H1 (cell line): ENCODE data around the gene STAMBP. TPM values are rescaled to one million over a fixed set of nuclear protein-coding genes. Genes with fewer than 3 reads are reported as not detected.

Experiments
- CTCF ChIA-PET: fragments of 300-600 bp; sonication (Branson Sonifier 250); formaldehyde crosslinking; loops from one replicate; lab custom pipeline; 2021; ENCODE audit not compliant: partially characterized antibody; lab: Charles Lee
- POLR2A ChIA-PET: fragments of 300-600 bp; sonication (Branson Sonifier 250); formaldehyde crosslinking; loops from one replicate; lab custom pipeline; 2021; ENCODE audit warnings: inconsistent platforms; ENCODE audit not compliant: partially characterized antibody; lab: Charles Lee
- DNase-seq, 2 experiments: peaks; one replicate each; pipeline versions ENCODE4 v3.0.0 to v3.0.0-alpha.2; 2010 to 2022; ENCODE audit warnings: low spot score in 2 of 2, low read depth in 1 of 2, mixed read lengths in 1 of 2
- FAIRE-seq: peaks from 2 replicates; lab custom pipeline; 2011; peaks lifted over from hg19 to GRCh38; lab: Jason Lieb, UNC
- H2AFZ ChIP-seq: 2 replicates; pipeline ENCODE4 v1.8.1; 2012; ENCODE audit warnings: low read length, inconsistent platforms
- H2AK5ac ChIP-seq: 2 replicates; pipeline ENCODE4 v1.6.1; 2013; ENCODE audit warnings: low read depth, low read length
- H2BK120ac ChIP-seq: replicated peaks from 2 replicates; pipeline ENCODE3; 2013; ENCODE audit warnings: low read depth, low read length, inconsistent platforms
- H2BK12ac ChIP-seq: 2 replicates; pipeline ENCODE4 v1.6.1; 2013; ENCODE audit warnings: low read depth, low read length
- H2BK15ac ChIP-seq: 2 replicates; pipeline ENCODE4 v1.6.1; 2013; ENCODE audit warnings: low read length
- H2BK20ac ChIP-seq: 2 replicates; pipeline ENCODE4 v1.6.1; 2013; ENCODE audit warnings: low read length
- H2BK5ac ChIP-seq: 2 replicates; pipeline ENCODE4 v1.6.1; 2013; ENCODE audit warnings: low read depth, low read length
- H3K14ac ChIP-seq: 2 replicates; pipeline ENCODE4 v1.6.1; 2013; ENCODE audit warnings: inconsistent platforms; ENCODE audit not compliant: insufficient read length
- H3K18ac ChIP-seq: 2 replicates; pipeline ENCODE4 v1.6.1; 2013; ENCODE audit warnings: low read length; ENCODE audit errors: extremely low read depth
- H3K23ac ChIP-seq: 2 replicates; pipeline ENCODE4 v1.6.1; 2013; ENCODE audit warnings: inconsistent platforms; ENCODE audit not compliant: insufficient read length
- H3K23me2 ChIP-seq: 2 replicates; pipeline ENCODE4 v1.6.1; 2013; ENCODE audit warnings: low read depth, low read length
- H3K27ac ChIP-seq: 2 replicates; pipeline ENCODE4 v1.6.1; 2011; ENCODE audit warnings: low read depth, low read length, inconsistent platforms
- H3K27me3 ChIP-seq, 4 experiments: replicated peaks in 1 of 4; 1 replicate in 1 of 4; 2 replicates in 3 of 4; pipeline versions ENCODE4 v1.6.1 to v1.8.1; 2011 to 2013; ENCODE audit warnings: low read length in 3 of 4, mild to moderate bottlenecking in 3 of 4, inconsistent platforms in 2 of 4, mixed read lengths in 2 of 4, moderate library complexity in 1 of 4; ENCODE audit not compliant: control insufficient read depth in 3 of 4, insufficient read depth in 3 of 4; ENCODE audit errors: extremely low read depth in 1 of 4
- H3K36me3 ChIP-seq, 4 experiments: 2 replicates each; pipeline versions ENCODE4 v1.6.1 to v1.8.1; 2011 to 2013; ENCODE audit warnings: mild to moderate bottlenecking in 4 of 4, low read length in 3 of 4, moderate library complexity in 2 of 4, control low read depth in 1 of 4, inconsistent platforms in 1 of 4; ENCODE audit not compliant: insufficient read depth in 4 of 4, control insufficient read depth in 2 of 4
- H3K4ac ChIP-seq: replicated peaks from 2 replicates; pipeline ENCODE3; 2013; ENCODE audit warnings: low read length, low read depth, mixed read lengths, inconsistent platforms; ENCODE audit not compliant: insufficient read length
- H3K4me1 ChIP-seq, 4 experiments: replicated peaks in 1 of 4; 1 replicate in 1 of 4; 2 replicates in 3 of 4; pipeline versions ENCODE4 v1.6.1 to v1.8.1; 2011 to 2013; ENCODE audit warnings: low read length in 3 of 4, inconsistent platforms in 2 of 4, mixed read lengths in 1 of 4; ENCODE audit not compliant: insufficient read depth in 4 of 4, control insufficient read depth in 3 of 4
- H3K4me2 ChIP-seq, 2 experiments: 2 replicates each; pipeline versions ENCODE4 v1.6.1 to v1.8.1; 2011 to 2013; ENCODE audit warnings: low read depth in 2 of 2, low read length in 2 of 2, control low read depth in 1 of 2, inconsistent platforms in 1 of 2, mild to moderate bottlenecking in 1 of 2; ENCODE audit not compliant: insufficient read depth in 1 of 2
- H3K4me3 ChIP-seq, 4 experiments: fragments of 200-600, 300-600 bp in 1 of 4; sonication (generic), shearing (Covaris generic), sonication (Bioruptor Twin) in 1 of 4; 2 replicates each; pipeline versions ENCODE4 v1.5.1 to v1.8.1; 2011 to 2016; ENCODE audit warnings: low read length in 4 of 4, low read depth in 3 of 4, control low read depth in 2 of 4, inconsistent platforms in 2 of 4, mild to moderate bottlenecking in 2 of 4, mixed read lengths in 1 of 4, moderate library complexity in 1 of 4; ENCODE audit not compliant: insufficient read depth in 2 of 4; ENCODE audit errors: extremely low read depth in 1 of 4
- H3K56ac ChIP-seq: replicated peaks from 2 replicates; pipeline ENCODE3; 2013; ENCODE audit warnings: low read depth, mild to moderate bottlenecking, mixed read lengths, low read length, inconsistent platforms; ENCODE audit not compliant: insufficient read length
- H3K79me1 ChIP-seq: 2 replicates; pipeline ENCODE4 v1.6.1; 2013; ENCODE audit warnings: low read depth, low read length, control low read depth
- H3K79me2 ChIP-seq, 2 experiments: 2 replicates each; pipeline versions ENCODE4 v1.6.1 to v1.8.1; 2012 to 2013; ENCODE audit warnings: low read length in 2 of 2, mild to moderate bottlenecking in 2 of 2, inconsistent platforms in 1 of 2; ENCODE audit not compliant: insufficient read depth in 2 of 2, control insufficient read depth in 1 of 2
- H3K9ac ChIP-seq, 4 experiments: replicated peaks in 1 of 4; 1 replicate in 1 of 4; 2 replicates in 3 of 4; pipeline versions ENCODE4 v1.6.1 to v1.8.1; 2011 to 2013; ENCODE audit warnings: low read depth in 3 of 4, low read length in 3 of 4, control low read depth in 2 of 4, mild to moderate bottlenecking in 2 of 4, moderate library complexity in 2 of 4, inconsistent platforms in 1 of 4; ENCODE audit errors: extremely low read depth in 1 of 4
- H3K9me3 ChIP-seq, 2 experiments: 2 replicates each; pipeline versions ENCODE4 v1.6.1 to v1.8.1; 2012 to 2013; ENCODE audit warnings: mild to moderate bottlenecking in 2 of 2, moderate library complexity in 2 of 2, control low read depth in 1 of 2, inconsistent platforms in 1 of 2, low read depth in 1 of 2, low read length in 1 of 2, mixed read lengths in 1 of 2; ENCODE audit not compliant: insufficient read depth in 2 of 2
- H4K20me1 ChIP-seq, 2 experiments: replicated peaks in 1 of 2; 2 replicates each; pipeline versions ENCODE3 to v1.8.1; 2011 to 2013; ENCODE audit warnings: inconsistent platforms in 2 of 2, low read length in 2 of 2, mild to moderate bottlenecking in 1 of 2; ENCODE audit not compliant: insufficient read depth in 2 of 2, control insufficient read depth in 1 of 2
- H4K5ac ChIP-seq: 2 replicates; pipeline ENCODE4 v1.6.1; 2013; ENCODE audit warnings: low read length, low read depth, mixed read lengths, inconsistent platforms; ENCODE audit not compliant: insufficient read length
- H4K8ac ChIP-seq: 2 replicates; pipeline ENCODE4 v1.8.0; 2013; ENCODE audit warnings: mild to moderate bottlenecking, moderate library complexity, low read length, inconsistent platforms; ENCODE audit not compliant: insufficient read depth; ENCODE audit errors: extremely low read depth
- H4K91ac ChIP-seq: replicated peaks from 2 replicates; pipeline ENCODE3; 2013; ENCODE audit warnings: low read length, mixed read lengths, inconsistent platforms; ENCODE audit not compliant: insufficient read length
- CBX8 ChIP-seq: fragments of 300-800, 300-1000 bp; sonication (generic); IDR thresholded peaks from 2 replicates; pipeline ENCODE4 v1.7.1; 2016; ENCODE audit warnings: low read depth, low read length, borderline replicate concordance
- CHD1 ChIP-seq: IDR thresholded peaks from 2 replicates; pipeline ENCODE4 v1.6.1; 2012; ENCODE audit warnings: low read depth, low read length, improper control_type of control experiment
- EP300 ChIP-seq, 2 experiments: IDR thresholded peaks; 1 replicate in 1 of 2; 2 replicates in 1 of 2; pipeline ENCODE4 v1.6.1; 2011 to 2012; ENCODE audit warnings: low read depth in 2 of 2, low read length in 2 of 2, mild to moderate bottlenecking in 2 of 2, borderline replicate concordance in 1 of 2, inconsistent platforms in 1 of 2, moderate library complexity in 1 of 2
- GABPA ChIP-seq: IDR thresholded peaks from 2 replicates; pipeline ENCODE4 v1.6.1; 2011; ENCODE audit warnings: mild to moderate bottlenecking, low read length, moderate library complexity, borderline replicate concordance; ENCODE audit not compliant: insufficient read depth
- HDAC6 ChIP-seq: IDR thresholded peaks from one replicate; pipeline ENCODE4 v1.7.1; 2012; ENCODE audit warnings: low read depth, mild to moderate bottlenecking, inconsistent platforms, low read length, moderate library complexity
- JUND ChIP-seq: IDR thresholded peaks from 2 replicates; pipeline ENCODE4 v1.6.1; 2011; ENCODE audit warnings: mild to moderate bottlenecking, improper control_type of control experiment, low read length
- POLR2A ChIP-seq, 2 experiments: IDR thresholded peaks; 1 replicate in 1 of 2; 2 replicates in 1 of 2; pipeline ENCODE4 v1.6.1; 2011; ENCODE audit warnings: low read depth in 2 of 2, low read length in 2 of 2, mild to moderate bottlenecking in 2 of 2; ENCODE audit errors: control extremely low read depth in 1 of 2
- POLR2AphosphoS5 ChIP-seq: IDR thresholded peaks from 2 replicates; pipeline ENCODE4 v1.6.1; 2011; ENCODE audit warnings: low read depth, low read length
- RXRA ChIP-seq: IDR thresholded peaks from 2 replicates; pipeline ENCODE4 v1.6.1; 2011; ENCODE audit warnings: low read depth, mild to moderate bottlenecking, low read length, moderate library complexity; ENCODE audit not compliant: insufficient read depth
- SIN3A ChIP-seq, 2 experiments: IDR thresholded peaks in 1 of 2; conservative IDR thresholded peaks in 1 of 2; 2 replicates each; pipeline ENCODE4 v1.6.1; 2011 to 2012; ENCODE audit warnings: low read length in 2 of 2, improper control_type of control experiment in 1 of 2, low read depth in 1 of 2, mild to moderate bottlenecking in 1 of 2
- SIRT6 ChIP-seq: IDR thresholded peaks from one replicate; pipeline ENCODE4 v1.7.1; 2012; ENCODE audit warnings: low read length, inconsistent platforms
- SP4 ChIP-seq: IDR thresholded peaks from 2 replicates; pipeline ENCODE4 v1.6.1; 2012; ENCODE audit warnings: low read length, inconsistent platforms
- SRF ChIP-seq: IDR thresholded peaks from 2 replicates; pipeline ENCODE4 v1.6.1; 2011; ENCODE audit warnings: mild to moderate bottlenecking, low read depth, low read length, moderate library complexity
- USF2 ChIP-seq: IDR thresholded peaks from 2 replicates; pipeline ENCODE4 v1.6.1; 2011; ENCODE audit warnings: low read length, improper control_type of control experiment
- WGBS, 2 experiments: shearing (Covaris generic) in 1 of 2; methylation state at CpG; one replicate each; pipeline versions ENCODE4 v1.1.6 to v1.1.7; 2013 to 2015; ENCODE audit warnings: low lambda C conversion rate in 2 of 2, mixed read lengths in 2 of 2, inconsistent platforms in 1 of 2, low coverage in 1 of 2, missing lambda C conversion rate in 1 of 2; ENCODE audit not compliant: insufficient replicate concordance in 2 of 2, insufficient coverage in 1 of 2, insufficient read length in 1 of 2; ENCODE audit errors: extremely low coverage in 1 of 2, missing lambda C conversion rate in 1 of 2; 5-methylcytosine and 5-hydroxymethylcytosine counted together
- polyA plus RNA-seq, 7 experiments: library from polyadenylated mRNA; depleted of rRNA in 3 of 7; stranded (reverse) in 5 of 7; unstranded in 2 of 7; fragments of >200 nt in 5 of 7; fragments of 200-250 nt in 2 of 7; gene quantifications; 1 replicate in 5 of 7; 2 replicates in 1 of 7; 4 replicates in 1 of 7; pipeline versions ENCODE4 v1.2.1 to v1.2.3, GENCODE V29; 2011 to 2013; ENCODE audit warnings: missing spikeins in 2 of 7, mixed read lengths in 2 of 7
- total RNA-seq: library from RNA; stranded (reverse); fragmentation: NEBNext Ultra II Directional; extraction: Animal tissue kit (Norgen Biotek cat#: 25700); gene quantifications from 2 replicates; pipeline ENCODE4 v1.2.1, GENCODE V29; 2021

The STAMBP gene
- total and polyA plus RNA-seq, 2 of the 8 experiments (the other 6 are each of a cell fraction or from before 2014, with no cell fraction given), result 35.8 to 49.7 TPM

DNA sequence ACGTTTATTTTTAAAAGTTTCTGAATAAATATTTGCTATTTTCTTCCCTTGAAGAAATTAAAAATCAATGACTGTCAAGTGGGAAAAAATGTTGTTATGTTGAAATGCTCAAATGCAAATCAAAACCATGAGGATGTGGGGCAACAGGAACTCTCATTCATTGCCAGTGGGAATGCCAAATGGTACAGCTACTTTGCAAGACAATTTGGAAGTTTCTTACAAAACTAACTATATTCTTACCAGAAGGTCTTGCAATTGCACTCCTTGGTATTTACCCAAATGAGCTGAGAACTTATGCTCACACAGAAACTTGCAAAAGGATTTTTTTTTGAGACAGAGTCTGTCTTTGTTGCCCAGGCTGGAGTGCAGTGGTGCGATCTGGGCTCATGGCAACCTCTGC, 56.6 kb downstream of the STAMBP start:
- no peaks in the 10 kb centered on the region for H3K27me3 ChIP-seq
- H3K4me3 ChIP-seq, result no peak overlapping the region
- no peaks in the 10 kb centered on the region for H3K36me3 ChIP-seq
- H3K4ac ChIP-seq, result no peak overlapping the region
- H3K23me2 ChIP-seq, result no peaks in the 10 kb centered on the region
- H3K79me2 ChIP-seq, result no peaks in the 10 kb centered on the region
- H3K14ac ChIP-seq, result no peak overlapping the region
- TF ChIP-seq USF2 (no peak), RXRA (no peak), SRF (no peak), HDAC6 (no peak), POLR2AphosphoS5 (no peak), GABPA (no peak), EP300 (IDR thresholded peaks at IDR 0.05; ENCODE audit: borderline replicate concordance in 1 of 2, low read depth in 2 of 2, low read length in 2 of 2) (no peak), SIN3A (conservative IDR thresholded peaks at IDR 0.05 in 1 of 2, IDR thresholded peaks at IDR 0.05 in 1 of 2; ENCODE audit: low read depth in 1 of 2, low read length in 2 of 2) (no peak), SIRT6 (no peak), CHD1 (no peak), JUND (no peak), SP4 (no peak), POLR2A (IDR thresholded peaks at IDR 0.05; ENCODE audit: control extremely low read depth in 1 of 2, low read depth in 2 of 2, low read length in 2 of 2) (no peak), CBX8 (no peak)
- TF ChIP-seq, all 59 proteins: peak for 0
- no peak overlapping the region for H2BK120ac ChIP-seq
- WGBS, 2 experiments, result 64% methylated on average over 2 of the region's 2 CpGs; no CpG with 5 or more reads in 1 of the 2 experiments
- no peak overlapping the region for H2BK12ac ChIP-seq
- DNase-seq (no peak), FAIRE-seq (no peak)
- H2BK5ac ChIP-seq, result no peak overlapping the region
- H3K4me1 ChIP-seq, result no peaks in the 10 kb centered on the region
- no peak overlapping the region for H4K91ac ChIP-seq
- H2BK20ac ChIP-seq, result no peak overlapping the region
- H4K8ac ChIP-seq, result no peak overlapping the region
- no peak overlapping the region for H3K18ac ChIP-seq
- no peak overlapping the region for H3K27ac ChIP-seq
- H3K56ac ChIP-seq, result no peak overlapping the region
- no peaks in the 10 kb centered on the region for H3K79me1 ChIP-seq
- no peak overlapping the region for H3K4me2 ChIP-seq
- no peak overlapping the region for H2AFZ ChIP-seq
- no peak overlapping the region for H3K9ac ChIP-seq
- no peaks in the 10 kb centered on the region for H3K9me3 ChIP-seq
- H4K5ac ChIP-seq, result no peak overlapping the region
- ChIA-PET POLR2A (no interaction called here), CTCF (interaction anchor here (0.7 to 0.9 kb wide), 2 partner anchors 10 to 265 kb away, joined by 3 to 5 read pairs; no protein-coding TSS in a partner anchor)
- no peaks in the 10 kb centered on the region for H4K20me1 ChIP-seq
- H2AK5ac ChIP-seq, result no peak overlapping the region
- no peak overlapping the region for H2BK15ac ChIP-seq
- H3K23ac ChIP-seq, result no peak overlapping the region
